ENCODE results near the gene CNOT6. TPM values are rescaled to one million over a fixed set of nuclear protein-coding genes. Genes with fewer than 3 reads are reported as not detected.

CNOT6 gene
- total RNA-seq, 1 donor from 2014 or later, result 21.7 TPM

- Histone ChIP-seq H3K4me3 (no peak overlapping the region), H3K4me1 (no peaks in the 10 kb centered on the region), H3K36me3 (peaks cover 33% of the 10 kb centered on the region), H3K9me3 (no peaks in the 10 kb centered on the region), H3K27ac (no peak overlapping the region), H3K27me3 (no peaks in the 10 kb centered on the region)
- TF ChIP-seq CTCF (IDR thresholded peaks at IDR 0.05), result no peak
- intact Hi-C loops (cut with DNase I), result no loop called here
- ATAC-seq (no peak), DNase-seq (no peak)
Observed at GRCh38 chr5:180555168-180555921, 61.2 kb downstream of the CNOT6 start.

DNA sequence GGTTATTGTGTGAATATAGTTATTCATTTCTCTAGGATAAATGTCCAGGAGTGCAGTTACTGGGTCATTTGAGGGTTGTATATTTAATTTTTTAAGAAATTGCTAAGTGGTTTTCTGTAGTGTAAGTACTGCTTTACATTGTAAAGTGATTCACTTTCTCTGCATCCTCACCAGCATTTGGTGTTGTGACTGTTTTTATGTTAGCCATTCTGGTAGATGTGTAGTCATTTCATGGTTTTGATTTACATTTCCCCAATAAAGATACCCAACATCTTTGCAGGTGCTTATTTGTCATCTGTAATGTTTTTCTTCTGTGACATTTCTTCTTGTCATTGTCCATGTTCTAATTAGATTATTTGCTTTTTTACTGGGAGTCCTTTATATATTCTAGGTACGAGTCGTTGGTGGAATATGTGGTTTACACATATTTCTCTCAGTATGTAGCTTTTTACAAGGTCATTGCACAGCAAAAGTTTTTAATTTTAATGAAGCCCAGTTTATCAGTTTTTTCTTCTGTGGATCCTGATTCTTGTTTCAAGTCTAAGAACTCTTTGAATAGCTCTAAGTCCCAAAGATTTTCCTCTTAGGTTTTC is 63.1 kb downstream of the CNOT6 start:
- Histone ChIP-seq H3K36me3 (peaks cover 21% of the 10 kb centered on the region), H3K4me1 (no peaks in the 10 kb centered on the region), H3K27me3 (no peaks in the 10 kb centered on the region), H3K9me3 (no peaks in the 10 kb centered on the region), H3K4me3 (no peak overlapping the region), H3K27ac (no peak overlapping the region)
- no peak for TF ChIP-seq CTCF (IDR thresholded peaks at IDR 0.05)
- intact Hi-C loops (cut with DNase I), result no loop called here
- ATAC-seq (no peak), DNase-seq (no peak)

GRCh38 chr5:180558232-180558631 is 64.1 kb downstream of the CNOT6 start:
- intact Hi-C loops (cut with DNase I), result no loop called here
- DNase-seq, result no peak
- Histone ChIP-seq H3K4me1 (no peaks in the 10 kb centered on the region), H3K27me3 (no peaks in the 10 kb centered on the region), H3K9me3 (no peaks in the 10 kb centered on the region), H3K4me3 (no peak overlapping the region), H3K27ac (no peak overlapping the region), H3K36me3 (peaks cover 19% of the 10 kb centered on the region)
- no peak for TF ChIP-seq CTCF (IDR thresholded peaks at IDR 0.05)
- no peak for ATAC-seq

- peaks cover 45% of the 10 kb centered on the region for H3K36me3 ChIP-seq
Observed at GRCh38 chr5:180563994-180564393, 69.8 kb downstream of the CNOT6 start.

GRCh38 chr5:180568914-180569313 is 74.7 kb downstream of the CNOT6 start:
- intact Hi-C loops (cut with DNase I), result no loop called here
- Histone ChIP-seq H3K36me3 (peaks cover 77% of the 10 kb centered on the region), H3K27me3 (no peaks in the 10 kb centered on the region), H3K9me3 (no peaks in the 10 kb centered on the region), H3K27ac (no peak overlapping the region), H3K4me3 (no peak overlapping the region), H3K4me1 (no peaks in the 10 kb centered on the region)
- DNase-seq (no peak), ATAC-seq (no peak)
- no peak for TF ChIP-seq CTCF (IDR thresholded peaks at IDR 0.05)

More at GRCh38 chr5:180563994-180564393, 69.8 kb downstream of the CNOT6 start:
- Histone ChIP-seq H3K9me3 (no peaks in the 10 kb centered on the region), H3K4me3 (no peak overlapping the region), H3K27ac (no peak overlapping the region), H3K4me1 (no peaks in the 10 kb centered on the region), H3K27me3 (no peaks in the 10 kb centered on the region)
- no peak for TF ChIP-seq CTCF (IDR thresholded peaks at IDR 0.05)
- ATAC-seq, result no peak
- intact Hi-C loops (cut with DNase I), result no loop called here
- no peak for DNase-seq

Measured in upper lobe of right lung (tissue), 1 donor.